ENCODE results near the gene TRIM29.

TRIM29 gene

DNA sequence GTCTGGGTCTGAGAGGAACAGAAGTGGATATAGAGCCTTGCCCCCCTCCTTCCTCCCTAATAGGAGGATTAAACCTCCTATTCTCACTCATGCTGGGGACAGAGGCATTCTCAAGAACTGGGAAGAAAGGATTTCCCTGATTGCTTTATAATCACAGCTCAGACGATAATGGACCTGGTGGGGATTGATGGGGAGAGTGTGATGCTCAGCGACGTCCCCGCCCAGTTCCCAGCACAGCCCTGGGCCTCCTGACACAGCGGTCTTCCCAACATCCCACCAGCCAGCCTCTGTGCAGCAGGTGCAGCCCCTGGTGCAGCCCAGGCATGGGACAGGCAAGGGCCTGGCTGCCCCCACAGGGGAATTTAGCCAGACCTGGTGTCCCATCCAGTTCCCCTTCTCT is 28.4 kb downstream of the TRIM29 start:
- TF ChIP-seq, protein P1, sequence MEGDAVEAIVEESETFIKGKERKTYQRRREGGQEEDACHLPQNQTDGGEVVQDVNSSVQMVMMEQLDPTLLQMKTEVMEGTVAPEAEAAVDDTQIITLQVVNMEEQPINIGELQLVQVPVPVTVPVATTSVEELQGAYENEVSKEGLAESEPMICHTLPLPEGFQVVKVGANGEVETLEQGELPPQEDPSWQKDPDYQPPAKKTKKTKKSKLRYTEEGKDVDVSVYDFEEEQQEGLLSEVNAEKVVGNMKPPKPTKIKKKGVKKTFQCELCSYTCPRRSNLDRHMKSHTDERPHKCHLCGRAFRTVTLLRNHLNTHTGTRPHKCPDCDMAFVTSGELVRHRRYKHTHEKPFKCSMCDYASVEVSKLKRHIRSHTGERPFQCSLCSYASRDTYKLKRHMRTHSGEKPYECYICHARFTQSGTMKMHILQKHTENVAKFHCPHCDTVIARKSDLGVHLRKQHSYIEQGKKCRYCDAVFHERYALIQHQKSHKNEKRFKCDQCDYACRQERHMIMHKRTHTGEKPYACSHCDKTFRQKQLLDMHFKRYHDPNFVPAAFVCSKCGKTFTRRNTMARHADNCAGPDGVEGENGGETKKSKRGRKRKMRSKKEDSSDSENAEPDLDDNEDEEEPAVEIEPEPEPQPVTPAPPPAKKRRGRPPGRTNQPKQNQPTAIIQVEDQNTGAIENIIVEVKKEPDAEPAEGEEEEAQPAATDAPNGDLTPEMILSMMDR (IDR thresholded peaks at IDR 0.05; ENCODE audit: low read depth, low read length) = no peak
- no peaks in the 10 kb centered on the region for H3K9me3 ChIP-seq (ENCODE audit: severe bottlenecking)
- DNase-seq = peak; percentile 70
- H3K36me3 ChIP-seq = no peaks in the 10 kb centered on the region
- H3K4me3 ChIP-seq (ENCODE audit: low read depth, low read length) = no peak overlapping the region
- no peak overlapping the region for H3K27ac ChIP-seq
- no peaks in the 10 kb centered on the region for H3K27me3 ChIP-seq (ENCODE audit: insufficient read depth, low read depth, severe bottlenecking)

DNA sequence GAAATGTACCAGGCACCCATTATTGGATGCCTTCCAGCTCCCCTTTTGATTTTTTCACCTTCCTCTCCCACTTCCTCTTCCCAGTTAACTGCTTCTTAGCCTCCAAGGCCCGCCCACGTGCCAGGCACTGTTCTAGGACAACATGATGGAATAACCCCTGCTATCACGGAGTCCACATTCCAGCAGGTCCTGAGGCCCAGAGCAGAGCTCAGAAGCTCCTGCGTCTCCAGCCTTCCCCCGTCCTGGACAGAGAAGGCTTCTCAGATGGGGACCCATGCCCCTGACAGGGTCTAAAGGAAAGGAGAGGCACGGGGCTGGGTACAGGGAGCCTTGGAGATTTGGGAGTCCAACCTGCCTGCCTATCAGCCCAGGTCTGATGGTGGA is 29.1 kb downstream of the TRIM29 start:
- TF ChIP-seq, protein P1 (IDR thresholded peaks at IDR 0.05; ENCODE audit: low read depth, low read length) = no peak
- Histone ChIP-seq H3K27me3 (ENCODE audit: insufficient read depth, low read depth, severe bottlenecking) (no peaks in the 10 kb centered on the region), H3K9me3 (ENCODE audit: severe bottlenecking) (no peaks in the 10 kb centered on the region), H3K4me3 (ENCODE audit: low read depth, low read length) (no peak overlapping the region), H3K36me3 (no peaks in the 10 kb centered on the region), H3K27ac (no peak overlapping the region)
- DNase-seq = no peak

DNA sequence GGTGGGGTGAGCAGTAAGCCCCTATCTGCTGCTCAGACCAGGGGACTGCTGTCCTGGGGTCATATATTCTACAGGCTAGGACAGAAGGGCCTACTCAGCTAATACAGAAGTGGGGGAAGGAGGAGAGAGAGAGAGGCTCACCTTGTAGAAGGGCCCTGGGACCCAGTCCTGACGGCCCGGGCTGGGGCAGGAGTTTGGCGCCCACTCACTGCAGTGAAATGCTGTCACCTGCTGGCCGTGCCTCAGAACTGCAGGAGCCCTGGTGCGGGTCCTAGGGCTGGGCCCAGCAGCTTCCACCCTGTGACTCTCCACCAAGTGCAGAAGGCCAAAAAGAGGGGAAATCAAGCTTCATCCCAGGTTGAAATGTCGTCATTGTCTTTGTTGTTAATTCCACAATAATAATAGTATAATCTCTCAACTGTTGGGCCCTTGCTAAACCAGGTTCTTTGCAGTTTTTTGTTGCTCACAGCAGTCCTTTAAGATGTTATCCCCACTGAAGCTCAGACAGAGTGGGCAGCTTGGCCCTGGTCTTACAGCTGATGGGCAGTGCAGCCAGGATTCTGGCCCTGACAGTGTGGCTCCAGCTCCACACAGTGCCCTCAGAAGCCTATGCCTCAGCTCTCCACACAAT is 29.6 kb downstream of the TRIM29 start:
- Histone ChIP-seq H3K9me3 (ENCODE audit: severe bottlenecking) (no peaks in the 10 kb centered on the region), H3K36me3 (no peaks in the 10 kb centered on the region), H3K4me3 (ENCODE audit: low read depth, low read length) (no peak overlapping the region), H3K27me3 (ENCODE audit: insufficient read depth, low read depth, severe bottlenecking) (no peaks in the 10 kb centered on the region), H3K27ac (no peak overlapping the region)
- DNase-seq = peak; percentile 76
- TF ChIP-seq, protein P1 (IDR thresholded peaks at IDR 0.05; ENCODE audit: low read depth, low read length) = peak; percentile 99

DNA sequence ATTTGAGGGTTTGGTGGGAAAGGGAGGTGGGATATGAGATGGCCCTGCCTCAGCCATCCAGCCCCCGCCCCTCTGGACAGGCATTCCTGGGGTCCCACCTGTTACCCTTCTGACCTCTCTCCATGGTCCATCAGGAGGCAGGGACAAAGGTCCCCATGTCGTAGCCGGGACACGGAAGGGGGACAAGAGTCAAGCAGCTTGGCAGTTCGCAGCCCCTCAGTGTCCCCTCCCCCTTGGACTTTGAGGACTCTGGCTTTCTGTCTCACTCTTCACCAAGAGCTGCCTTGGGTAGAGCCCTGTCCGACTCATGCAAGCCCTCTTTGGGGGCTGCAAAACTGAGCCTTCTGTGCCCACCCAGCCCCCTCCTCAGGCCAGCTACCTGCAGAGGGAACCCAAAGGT is 30.2 kb downstream of the TRIM29 start:
- Histone ChIP-seq H3K27ac (no peak overlapping the region), H3K36me3 (no peaks in the 10 kb centered on the region), H3K27me3 (ENCODE audit: insufficient read depth, low read depth, severe bottlenecking) (no peaks in the 10 kb centered on the region), H3K4me3 (ENCODE audit: low read depth, low read length) (no peak overlapping the region), H3K9me3 (ENCODE audit: severe bottlenecking) (no peaks in the 10 kb centered on the region)
- DNase-seq = no peak
- TF ChIP-seq, protein P1 (IDR thresholded peaks at IDR 0.05; ENCODE audit: low read depth, low read length) = no peak

DNA sequence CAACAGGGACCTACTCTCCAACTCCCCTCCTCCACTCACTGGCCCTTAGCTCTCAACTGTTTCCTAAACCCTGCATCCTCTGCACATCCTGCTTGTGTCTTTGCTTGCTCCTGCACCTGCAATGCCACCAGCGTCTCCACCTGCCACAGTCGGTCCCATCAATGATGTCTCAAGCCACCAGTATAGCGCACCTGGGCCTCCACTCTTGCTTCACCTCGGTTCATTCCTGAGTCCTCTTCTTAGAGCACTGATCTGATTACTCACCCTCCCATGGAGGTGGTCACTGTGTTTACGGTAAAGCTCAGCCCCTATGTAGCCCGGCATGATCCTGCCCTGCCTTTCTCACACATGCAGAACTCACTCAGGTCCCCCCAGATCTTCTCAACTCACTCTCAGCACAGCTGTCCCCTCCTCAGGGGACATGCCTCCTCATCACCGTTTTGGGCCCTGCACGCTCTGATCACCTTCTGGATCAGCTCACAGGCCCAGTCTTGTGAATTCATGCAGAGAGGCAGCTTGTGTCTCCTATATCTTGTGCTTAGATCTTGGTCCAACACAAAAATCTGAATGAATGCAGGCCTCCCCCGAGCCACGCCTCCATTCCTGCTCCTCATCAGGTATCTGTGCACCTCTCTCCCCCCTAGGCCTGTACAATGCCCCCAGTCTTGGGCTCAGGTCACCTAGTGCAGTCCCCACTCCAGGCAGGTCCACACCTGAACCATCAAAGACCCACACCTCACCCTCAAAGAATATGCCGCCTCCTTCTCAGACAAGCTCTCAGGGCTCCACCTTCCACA is 31.4 kb downstream of the TRIM29 start:
- DNase-seq = no peak
- Histone ChIP-seq H3K4me3 (ENCODE audit: low read depth, low read length) (no peak overlapping the region), H3K27me3 (ENCODE audit: insufficient read depth, low read depth, severe bottlenecking) (no peaks in the 10 kb centered on the region), H3K27ac (no peak overlapping the region), H3K36me3 (no peaks in the 10 kb centered on the region), H3K9me3 (ENCODE audit: severe bottlenecking) (no peaks in the 10 kb centered on the region)
- TF ChIP-seq, protein P1 (IDR thresholded peaks at IDR 0.05; ENCODE audit: low read depth, low read length) = no peak
